ENCODE results near the gene SLC22A23.
A peak's percentile ranks its signal among the peaks of the same experiment; 100 is the strongest.

Gene SLC22A23

GRCh38 chr6:3446184-3446583 is 10.7 kb downstream of the SLC22A23 start:
- DNase-seq (ENCODE audit: low read depth, low spot score): no peak

- DNase-seq (ENCODE audit: low read depth, low spot score): no peak
Measured at GRCh38 chr6:3444276-3445088, 12.4 kb downstream of the SLC22A23 start.

GRCh38 chr6:3443221-3443515 is 13.7 kb downstream of the SLC22A23 start:
- no peak for DNase-seq (ENCODE audit: low read depth, low spot score)

- DNase-seq (ENCODE audit: low read depth, low spot score): peak; percentile 78
Measured at GRCh38 chr6:3442431-3443220, 14.2 kb downstream of the SLC22A23 start.

GRCh38 chr6:3440911-3441310 is 15.9 kb downstream of the SLC22A23 start:
- DNase-seq (ENCODE audit: low read depth, low spot score): no peak

GRCh38 chr6:3439961-3440360 is 16.9 kb downstream of the SLC22A23 start:
- no peak for DNase-seq (ENCODE audit: low read depth, low spot score)

GRCh38 chr6:3438190-3439167 is 18.4 kb downstream of the SLC22A23 start:
- DNase-seq (ENCODE audit: low read depth, low spot score): peak; percentile 79

GRCh38 chr6:3433005-3433404 is 23.8 kb downstream of the SLC22A23 start:
- DNase-seq (ENCODE audit: low read depth, low spot score): no peak

GRCh38 chr6:3432416-3432815 is 24.4 kb downstream of the SLC22A23 start:
- DNase-seq (ENCODE audit: low read depth, low spot score): no peak

- no peak for DNase-seq (ENCODE audit: low read depth, low spot score)
Measured at GRCh38 chr6:3431994-3432393, 24.9 kb downstream of the SLC22A23 start.

- no peak for DNase-seq (ENCODE audit: low read depth, low spot score)
Measured at GRCh38 chr6:3429211-3429610, 27.6 kb downstream of the SLC22A23 start.

- no peak for DNase-seq (ENCODE audit: low read depth, low spot score)
Measured at GRCh38 chr6:3428700-3429099, 28.1 kb downstream of the SLC22A23 start.

GRCh38 chr6:3428247-3428646 is 28.6 kb downstream of the SLC22A23 start:
- DNase-seq (ENCODE audit: low read depth, low spot score): no peak

- peak; percentile 72 for DNase-seq (ENCODE audit: low read depth, low spot score)
Measured at GRCh38 chr6:3427687-3428085, 29.2 kb downstream of the SLC22A23 start.

GRCh38 chr6:3426927-3427686 is 29.7 kb downstream of the SLC22A23 start:
- DNase-seq (ENCODE audit: low read depth, low spot score): no peak

GRCh38 chr6:3426091-3426926 is 30.5 kb downstream of the SLC22A23 start:
- peak; percentile 31 for DNase-seq (ENCODE audit: low read depth, low spot score)

- no peak for DNase-seq (ENCODE audit: low read depth, low spot score)
Measured at GRCh38 chr6:3425574-3425973, 31.3 kb downstream of the SLC22A23 start.

GRCh38 chr6:3424185-3424927 is 32.5 kb downstream of the SLC22A23 start:
- DNase-seq (ENCODE audit: low read depth, low spot score): no peak

- DNase-seq (ENCODE audit: low read depth, low spot score): no peak
Measured at GRCh38 chr6:3423439-3424184, 33.2 kb downstream of the SLC22A23 start.

Measured in astrocyte of the hippocampus (primary cell).